GM13976 (cell line): ENCODE results near the gene GPHN.

Experiments
- DNase-seq: peaks from one replicate; pipeline ENCODE4 v3.0.0; 2012; ENCODE audit warnings: low spot score
- CTCF ChIP-seq: IDR thresholded peaks from 2 replicates; pipeline ENCODE4 v1.5.1; 2012; ENCODE audit warnings: borderline replicate concordance, mild to moderate bottlenecking; ENCODE audit not compliant: insufficient read depth; ENCODE audit errors: extremely low read depth, missing control alignments, control extremely low read depth
- in situ Hi-C: fragments of 300-500 bp; cut with MboI; formaldehyde crosslinking; loops from one replicate; pipeline ENCODE4 v1.12.0; 2022; ENCODE audit warnings: low sequenced_read_pairs, mixed read lengths, inconsistent platforms; ENCODE audit not compliant: unreplicated experiment

Gene GPHN

GRCh38 chr14:66923251-66923650, 415.3 kb downstream of the GPHN start:
- TF ChIP-seq CTCF, result no peak
- no peak for DNase-seq
- in situ Hi-C loops, result no loop called here

DNA sequence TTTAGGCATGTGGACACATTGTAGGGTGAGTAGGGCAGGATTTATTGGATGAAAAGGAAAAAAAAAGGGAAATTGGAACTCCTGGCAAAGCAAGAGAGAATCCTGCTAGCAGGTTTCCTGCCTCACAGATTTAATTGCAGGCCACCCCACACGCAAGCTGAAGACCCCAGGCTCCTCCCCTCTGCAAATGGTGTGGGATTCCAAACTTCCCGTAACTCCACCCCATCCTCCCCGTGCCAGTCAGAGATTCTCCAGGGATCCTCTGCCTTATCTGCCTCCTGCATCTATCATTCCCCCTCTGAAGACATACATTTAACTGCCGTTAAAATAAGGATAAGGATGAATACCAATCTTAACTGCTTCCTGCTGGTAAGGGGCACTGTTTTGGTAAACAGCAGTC, 431.5 kb downstream of the GPHN start:
- no peak for DNase-seq
- in situ Hi-C loops, result no loop called here
- TF ChIP-seq CTCF, result no peak

DNA sequence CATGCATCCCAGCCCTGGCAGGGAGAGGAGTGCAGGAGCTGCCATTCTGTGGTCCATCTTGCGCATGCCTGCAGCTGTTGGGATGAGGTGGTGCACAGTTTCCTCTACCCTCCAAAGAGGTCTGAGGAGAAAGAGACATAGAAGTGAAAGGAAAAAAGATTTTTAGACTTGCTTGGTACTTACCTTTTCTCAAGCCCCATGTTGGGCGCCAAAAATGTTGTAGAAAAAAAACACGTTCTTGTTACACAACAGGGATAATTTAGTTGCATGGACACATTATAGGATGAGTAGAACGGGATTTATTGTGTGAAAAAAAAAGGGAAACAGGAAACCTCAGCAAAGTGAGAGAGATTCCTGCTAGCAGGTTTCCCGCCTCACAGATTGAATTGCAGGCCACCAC, 436.9 kb downstream of the GPHN start:
- in situ Hi-C loops, result no loop called here
- TF ChIP-seq CTCF, result no peak
- DNase-seq, result no peak

- no peak for TF ChIP-seq CTCF
- in situ Hi-C loops, result no loop called here
These were observed 447.2 kb downstream of the GPHN start for GRCh38 chr14:66955159-66955558.

DNA sequence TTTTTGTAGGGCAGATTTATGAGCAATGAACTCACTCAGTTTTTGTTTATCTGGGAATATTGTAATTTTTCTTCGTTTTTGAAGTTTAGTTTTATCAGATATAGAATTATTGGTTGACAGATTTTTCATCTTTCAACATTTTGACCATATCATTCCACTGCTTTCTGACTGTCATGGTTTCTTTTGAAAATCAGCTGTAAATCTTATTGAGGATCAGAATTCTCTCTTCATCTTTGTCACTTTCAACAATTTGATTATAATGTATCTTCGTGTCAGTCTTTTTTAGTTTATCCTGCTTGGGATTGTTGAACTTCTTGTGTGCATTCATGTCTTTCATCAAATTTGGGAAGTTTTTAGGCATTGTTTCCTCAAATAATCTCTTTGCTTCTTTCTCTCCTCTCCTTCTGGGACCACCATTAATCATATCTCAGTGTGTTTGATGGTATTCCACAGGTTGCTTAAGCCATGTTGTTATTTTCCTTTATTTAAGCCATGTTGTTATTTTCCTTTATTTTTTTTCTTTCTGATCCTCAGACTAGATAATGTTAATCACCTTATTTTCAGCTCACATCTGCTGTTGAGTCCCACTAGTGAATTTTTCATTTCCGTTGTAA, 451.6 kb downstream of the GPHN start:
- no peak for TF ChIP-seq CTCF
- in situ Hi-C loops, result no loop called here
- no peak for DNase-seq

More at GRCh38 chr14:66955159-66955558, 447.2 kb downstream of the GPHN start:
- DNase-seq, result no peak

GRCh38 chr14:66965831-66966230, 457.9 kb downstream of the GPHN start:
- no peak for DNase-seq
- no peak for TF ChIP-seq CTCF
- in situ Hi-C loops, result no loop called here

DNA sequence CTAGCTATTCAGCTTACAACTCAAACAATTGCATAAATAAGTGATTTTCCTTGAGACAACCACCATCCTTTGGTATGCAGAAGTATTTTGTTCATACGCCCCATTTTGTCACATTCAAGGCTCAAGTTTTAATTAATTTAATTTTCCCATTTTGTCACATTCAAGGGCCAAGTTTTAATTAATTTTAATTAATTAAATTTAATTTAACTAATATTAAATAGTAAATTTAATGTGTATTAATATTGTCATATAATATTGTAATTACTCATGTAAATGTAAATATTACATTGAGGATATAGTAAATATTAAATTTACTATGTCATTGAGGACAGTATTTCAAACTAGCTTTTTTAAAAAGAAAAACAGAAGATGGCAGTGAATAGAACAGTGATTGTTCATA, 464.5 kb downstream of the GPHN start:
- DNase-seq, result no peak
- TF ChIP-seq CTCF, result no peak
- in situ Hi-C loops, result no loop called here
